GM21529 (cell line): ENCODE data around the gene UBE2E2.
A peak's percentile ranks its signal among the peaks of the same experiment; 100 is the strongest.

Experiments
- ATAC-seq: cut with Tn5 transposase; IDR thresholded peaks from one replicate; pipeline ENCODE4 v1.9.1; 2021; ENCODE audit not compliant: unreplicated experiment

The UBE2E2 gene

GRCh38 chr3:23468203-23468602, 265.1 kb downstream of the UBE2E2 start:
- no peak for ATAC-seq

- no peak for ATAC-seq
Observed at GRCh38 chr3:23474580-23475357, 271.6 kb downstream of the UBE2E2 start.

GRCh38 chr3:23475446-23475845, 272.3 kb downstream of the UBE2E2 start:
- no peak for ATAC-seq

GRCh38 chr3:23479026-23479425, 275.9 kb downstream of the UBE2E2 start:
- no peak for ATAC-seq

- no peak for ATAC-seq
Observed at GRCh38 chr3:23479615-23480328, 276.6 kb downstream of the UBE2E2 start.

GRCh38 chr3:23480329-23480714, 277.2 kb downstream of the UBE2E2 start:
- ATAC-seq: no peak

GRCh38 chr3:23481011-23481615, 278.0 kb downstream of the UBE2E2 start:
- no peak for ATAC-seq

GRCh38 chr3:23481616-23482278, 278.6 kb downstream of the UBE2E2 start:
- peak; percentile 71 for ATAC-seq

- no peak for ATAC-seq
Observed at GRCh38 chr3:23484386-23484785, 281.3 kb downstream of the UBE2E2 start.

- no peak for ATAC-seq
Observed at GRCh38 chr3:23485922-23486321, 282.8 kb downstream of the UBE2E2 start.

- no peak for ATAC-seq
Observed at GRCh38 chr3:23487015-23487414, 283.9 kb downstream of the UBE2E2 start.

GRCh38 chr3:23488618-23489017, 285.5 kb downstream of the UBE2E2 start:
- ATAC-seq: no peak

- no peak for ATAC-seq
Observed at GRCh38 chr3:23489300-23490158, 286.4 kb downstream of the UBE2E2 start.

- ATAC-seq: no peak
Observed at GRCh38 chr3:23490459-23490858, 287.3 kb downstream of the UBE2E2 start.

GRCh38 chr3:23492057-23492456, 288.9 kb downstream of the UBE2E2 start:
- ATAC-seq: no peak

GRCh38 chr3:23493889-23494288, 290.8 kb downstream of the UBE2E2 start:
- ATAC-seq: no peak

- no peak for ATAC-seq
Observed at GRCh38 chr3:23494967-23495366, 291.8 kb downstream of the UBE2E2 start.

GRCh38 chr3:23495507-23495906, 292.4 kb downstream of the UBE2E2 start:
- ATAC-seq: no peak

- ATAC-seq: peak; percentile 85
Observed at GRCh38 chr3:23496165-23496564, 293.0 kb downstream of the UBE2E2 start.

- ATAC-seq: no peak
Observed at GRCh38 chr3:23497156-23497555, 294.0 kb downstream of the UBE2E2 start.
